K562 (cell line): ENCODE results near the gene RUVBL2. TPM values are rescaled to one million over a fixed set of nuclear protein-coding genes. Genes with fewer than 3 reads are reported as not detected.

Source experiments
- ATF7 ChIP-seq: fragments of 450-650 bp; IDR thresholded peaks from 2 replicates; pipeline ENCODE4 v1.7.1; 2014; ENCODE audit warnings: mild to moderate bottlenecking, moderate library complexity
- CXXC5 ChIP-seq: fragments of 250-450 bp; sonication (Bioruptor Pico); IDR thresholded peaks from 2 replicates; pipeline ENCODE4 v1.8.0; 2022; ENCODE audit warnings: inconsistent platforms, mild to moderate bottlenecking, moderate library complexity
- DDX20 ChIP-seq: fragments of 450-650 bp; IDR thresholded peaks from 2 replicates; pipeline ENCODE4 v1.6.1; 2016; ENCODE audit warnings: missing genetic modification characterization, low read depth, mild to moderate bottlenecking, missing compliant biosample characterization, moderate library complexity
- E2F1 ChIP-seq: sonication (generic); formaldehyde crosslinking; IDR thresholded peaks from 2 replicates; pipeline ENCODE4 v1.8.1; 2023; ENCODE audit warnings: mild to moderate bottlenecking, missing genetic modification reagents, moderate library complexity
- HCFC1 ChIP-seq: IDR thresholded peaks from 2 replicates; pipeline ENCODE4 v1.6.1; 2012; ENCODE audit warnings: low read depth, low read length, improper control_type of control experiment
- HDAC1 ChIP-seq, 2 experiments: fragments of 450-650 bp; IDR thresholded peaks; 2 replicates each; pipeline ENCODE4 v1.6.1; 2016 to 2017; ENCODE audit warnings: inconsistent platforms in 1 of 2, mild to moderate bottlenecking in 1 of 2, moderate library complexity in 1 of 2
- HNRNPLL ChIP-seq: fragments of 200-400 bp; formaldehyde crosslinking; IDR thresholded peaks from 2 replicates; pipeline ENCODE4 v1.6.1; 2017; ENCODE audit warnings: low read length, low read depth, mild to moderate bottlenecking; ENCODE audit not compliant: poor library complexity, severe bottlenecking
- MTA3 ChIP-seq: fragments of 450-650 bp; formaldehyde crosslinking; IDR thresholded peaks from 2 replicates; pipeline ENCODE4 v1.6.1; 2017; ENCODE audit warnings: mild to moderate bottlenecking, borderline replicate concordance
- MXI1 ChIP-seq: IDR thresholded peaks from 2 replicates; pipeline ENCODE4 v1.6.1; 2011; ENCODE audit warnings: low read depth, mild to moderate bottlenecking, improper control_type of control experiment, low read length
- NCOA6 ChIP-seq: fragments of 450-650 bp; IDR thresholded peaks from 2 replicates; pipeline ENCODE4 v1.6.1; 2017; ENCODE audit warnings: mild to moderate bottlenecking
- NR4A1 ChIP-seq, 2 experiments: fragments of 250-450 bp in 1 of 2; fragments of 450-650 bp in 1 of 2; sonication (Bioruptor Pico) in 1 of 2; IDR thresholded peaks; 2 replicates each; pipeline versions ENCODE4 v1.4.0 to v1.6.1; 2016 to 2020; ENCODE audit warnings: mild to moderate bottlenecking in 2 of 2, missing compliant biosample characterization in 1 of 2, missing genetic modification characterization in 1 of 2, moderate library complexity in 1 of 2
- RBM25 ChIP-seq: fragments of 200-400 bp; formaldehyde crosslinking; IDR thresholded peaks from 2 replicates; pipeline ENCODE4 v1.6.1; 2018; ENCODE audit warnings: low read length, low read depth, moderate library complexity; ENCODE audit not compliant: severe bottlenecking
- STAG1 ChIP-seq: sonication (generic); formaldehyde crosslinking; IDR thresholded peaks from 2 replicates; pipeline ENCODE4 v1.5.0; 2020; ENCODE audit warnings: missing genetic modification reagents, borderline replicate concordance
- TCF7 ChIP-seq: sonication (generic); IDR thresholded peaks from 2 replicates; pipeline ENCODE4 v1.6.1; 2016; ENCODE audit warnings: antibody characterized with exemption, borderline replicate concordance
- TRIM24 ChIP-seq, 2 experiments: fragments of 450-650 bp; IDR thresholded peaks; 2 replicates each; pipeline ENCODE4 v1.6.1; 2016
- USF2 ChIP-seq: sonication (generic); formaldehyde crosslinking; IDR thresholded peaks from 2 replicates; pipeline ENCODE4 v1.5.0; 2020; ENCODE audit warnings: missing genetic modification reagents
- XRCC5 ChIP-seq: fragments of 200-400 bp; formaldehyde crosslinking; IDR thresholded peaks from 2 replicates; pipeline ENCODE4 v1.6.1; 2017; ENCODE audit warnings: low read depth, mild to moderate bottlenecking, low read length
- YY1 ChIP-seq, 3 experiments: IDR thresholded peaks; 2 replicates each; pipeline ENCODE4 v1.6.1; 2011; ENCODE audit warnings: low read length in 2 of 3, mild to moderate bottlenecking in 2 of 3, moderate library complexity in 2 of 3, borderline replicate concordance in 1 of 3, control low read depth in 1 of 3, low read depth in 1 of 3; ENCODE audit not compliant: insufficient read depth in 3 of 3, insufficient replicate concordance in 2 of 3, control insufficient read depth in 1 of 3, insufficient read length in 1 of 3; ENCODE audit errors: extremely low read depth in 1 of 3
- ZBTB7A ChIP-seq: IDR thresholded peaks from 2 replicates; pipeline ENCODE4 v1.6.1; 2011; ENCODE audit warnings: low read depth, mild to moderate bottlenecking, low read length, moderate library complexity, borderline replicate concordance; ENCODE audit not compliant: control insufficient read depth
- ZNF512 ChIP-seq: IDR thresholded peaks from 2 replicates; pipeline ENCODE4 v1.6.1; 2016; ENCODE audit warnings: missing genetic modification characterization, missing compliant biosample characterization
- ZNF551 ChIP-seq: fragments of 250-450 bp; sonication (Bioruptor Pico); IDR thresholded peaks from 2 replicates; pipeline ENCODE4 v1.5.0; 2021; ENCODE audit warnings: mild to moderate bottlenecking, moderate library complexity
- ZNF639 ChIP-seq, 2 experiments: fragments of 200-800 bp in 1 of 2; sonication (Bioruptor generic) in 1 of 2; sonication (generic) in 1 of 2; formaldehyde crosslinking in 1 of 2; IDR thresholded peaks in 1 of 2; conservative IDR thresholded peaks in 1 of 2; 2 replicates each; pipeline versions ENCODE4 v1.5.0 to v1.6.1; 2016 to 2020; ENCODE audit warnings: missing compliant biosample characterization in 1 of 2, missing genetic modification characterization in 1 of 2, missing genetic modification reagents in 1 of 2
- polyA plus RNA-seq, 8 experiments: library from polyadenylated mRNA; depleted of rRNA in 4 of 8; stranded (reverse) in 5 of 8; unstranded in 3 of 8; fragments of >200 nt; fragmentation: Nextera tagmentation in 2 of 8; fragmentation: Illumina TruSeq in 1 of 8; extraction: Ambion mirVana in 2 of 8; extraction: Trizol in 1 of 8; gene quantifications; 2 replicates each; pipeline versions ENCODE4 v1.2.1 to v1.2.3, GENCODE V29; 2011 to 2014; ENCODE audit warnings: inconsistent platforms in 1 of 8, missing spikeins in 1 of 8
- total RNA-seq, 7 experiments: library from RNA; depleted of rRNA in 6 of 7; stranded (reverse); fragments of >200 nt in 6 of 7; fragmentation: Illumina TruSeq in 2 of 7; extraction: Trizol in 2 of 7; gene quantifications; 2 replicates each; pipeline versions ENCODE4 v1.2.1 to v1.2.3, GENCODE V29; 2011 to 2021; ENCODE audit warnings: low replicate concordance in 1 of 7

The RUVBL2 gene
- total and polyA plus RNA-seq, 9 of the 15 experiments (the other 6 are each of a cell fraction or from before 2014, with no cell fraction given), result 71.4 to 453 (median 237) TPM

- TF ChIP-seq HCFC1 (peak; percentile 35; the same call in 1 of the 2 replicates), ZBTB7A (peak; percentile 70; the same call in 1 of the 2 replicates), ATF7 (peak; percentile 61; the same call in 1 of the 2 replicates), HNRNPLL (no peak), TCF7 (no peak), DDX20 (tag) (no peak), ZNF551 (CRISPR knock-in tag) (no peak), ZNF512 (tag) (no peak), STAG1 (CRISPR knock-in tag) (peak; percentile 66; the same call in 1 of the 2 replicates), TRIM24 (IDR thresholded peaks at IDR 0.05) (peak in 1 of 2 experiments; percentile 11; a peak in 1 of 4 replicates), YY1 (IDR thresholded peaks at IDR 0.05; ENCODE audit: borderline replicate concordance in 1 of 3, control insufficient read depth in 1 of 3, extremely low read depth in 1 of 3, insufficient read depth in 3 of 3, insufficient read length in 1 of 3, insufficient replicate concordance in 2 of 3, low read depth in 1 of 3, low read length in 2 of 3) (peak in 1 of 3 experiments; percentile 35), HDAC1 (IDR thresholded peaks at IDR 0.05) (0 out of 4 replicates have a peak, but pooled peaks of 1 of the 2 experiments have one; percentile 25), NR4A1 (CRISPR knock-in tag; IDR thresholded peaks at IDR 0.05) (no peak), NR4A1 (tag; IDR thresholded peaks at IDR 0.05) (0 out of 2 replicates have a peak, but pooled peaks have one; percentile 35), CXXC5 (CRISPR knock-in tag) (peak; percentile 45; the same call in 1 of the 2 replicates), XRCC5 (0 out of 2 replicates have a peak, but pooled peaks have one; percentile 82), ZNF639 (CRISPR knock-in tag; conservative IDR thresholded peaks at IDR 0.05 in 1 of 2, IDR thresholded peaks at IDR 0.05 in 1 of 2) (0 out of 4 replicates have a peak, but pooled peaks of 1 of the 2 experiments have one; percentile 29), NCOA6 (no peak), USF2 (CRISPR knock-in tag) (no peak), E2F1 (CRISPR knock-in tag) (peak; percentile 66; the same call in 1 of the 2 replicates), MXI1 (no peak), MTA3 (no peak), RBM25 (no peak)
These were observed 22.7 kb upstream of the RUVBL2 start (continued) for GRCh38 chr19:48970923-48971395.
